GM21423 (cell line): ENCODE measurements around the gene ABCA1.
"Not testable (repeated sequence)": the region's sequence is repeated elsewhere in the genome, so short reads cannot be mapped to it uniquely, and the experiment has no call there.

Experiments used
- ATAC-seq: cut with Tn5 transposase; IDR thresholded peaks from one replicate; pipeline ENCODE4 v1.9.1; 2021; ENCODE audit warnings: mild to moderate bottlenecking, moderate library complexity; ENCODE audit not compliant: unreplicated experiment

Gene ABCA1

GRCh38 chr9:104906441-104907277, 21.3 kb downstream of the ABCA1 start:
- no peak for ATAC-seq

DNA sequence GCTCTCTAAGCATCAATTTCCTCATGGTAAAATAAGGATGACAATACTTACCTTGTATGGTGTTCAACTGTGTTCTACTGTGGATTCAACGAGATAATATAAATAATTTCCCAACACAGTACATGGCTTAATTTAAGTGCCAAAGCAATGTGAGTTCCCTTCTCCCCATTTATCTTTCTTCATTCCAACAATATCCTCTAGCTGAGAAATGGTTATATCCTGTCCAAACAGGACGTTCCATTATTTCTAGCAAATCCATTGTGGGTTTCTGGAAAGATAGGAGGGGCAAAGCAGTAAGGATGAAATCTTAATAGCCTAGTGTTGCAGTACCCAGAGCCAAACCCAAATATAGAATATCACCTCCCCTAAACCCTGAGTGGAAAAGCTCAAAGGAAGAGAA, 22.0 kb downstream of the ABCA1 start:
- no peak for ATAC-seq

- ATAC-seq = no peak
Observed at GRCh38 chr9:104905153-104905901, 22.6 kb downstream of the ABCA1 start.

- no peak for ATAC-seq
Observed at GRCh38 chr9:104903609-104904008, 24.3 kb downstream of the ABCA1 start.

DNA sequence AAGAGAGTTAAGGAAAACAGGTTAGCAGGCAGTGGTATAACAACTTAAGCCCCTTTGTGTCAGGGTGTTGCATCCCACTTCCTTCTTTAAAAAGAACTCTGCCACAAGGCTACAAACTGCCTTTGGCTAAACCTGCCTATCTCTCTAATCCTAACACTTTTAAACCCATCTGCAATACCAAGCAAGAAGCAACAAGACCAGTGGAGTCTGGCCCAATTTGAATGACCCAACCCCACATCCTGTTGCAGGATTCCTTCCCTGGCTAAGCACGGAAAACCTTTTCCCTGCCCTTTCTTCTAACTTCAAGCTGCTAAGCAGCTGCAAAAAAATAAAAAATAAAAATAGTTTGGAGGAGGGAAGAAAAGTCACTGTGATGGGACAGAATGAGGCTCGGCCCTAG, 27.1 kb downstream of the ABCA1 start:
- no peak for ATAC-seq

GRCh38 chr9:104900324-104900723, 27.6 kb downstream of the ABCA1 start:
- no peak for ATAC-seq

DNA sequence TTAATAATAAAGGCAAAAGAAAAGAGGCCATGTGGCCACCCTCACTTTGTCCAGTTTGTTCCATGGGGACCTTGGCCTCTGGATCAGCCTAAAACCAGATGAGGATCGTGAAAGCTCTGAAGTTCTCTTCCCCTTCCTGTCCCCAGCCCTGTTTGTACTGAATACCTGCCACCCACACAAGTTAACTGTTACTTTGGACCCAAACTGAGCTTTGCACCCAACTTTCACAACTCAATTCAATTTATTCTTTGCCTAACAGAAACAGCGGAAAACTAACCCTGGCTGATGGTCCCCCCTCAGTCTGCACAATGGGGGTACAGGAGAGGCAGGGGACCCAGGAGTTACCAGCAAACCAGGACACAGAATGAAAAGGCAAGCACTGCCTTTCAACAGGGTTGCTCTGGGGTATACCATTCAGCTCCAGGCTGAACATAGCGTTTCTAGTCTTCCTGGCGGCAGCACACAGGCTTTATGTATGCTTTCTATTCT, 28.2 kb downstream of the ABCA1 start:
- ATAC-seq = no peak

GRCh38 chr9:104898376-104898775, 29.6 kb downstream of the ABCA1 start:
- ATAC-seq = not testable (repeated sequence)

DNA sequence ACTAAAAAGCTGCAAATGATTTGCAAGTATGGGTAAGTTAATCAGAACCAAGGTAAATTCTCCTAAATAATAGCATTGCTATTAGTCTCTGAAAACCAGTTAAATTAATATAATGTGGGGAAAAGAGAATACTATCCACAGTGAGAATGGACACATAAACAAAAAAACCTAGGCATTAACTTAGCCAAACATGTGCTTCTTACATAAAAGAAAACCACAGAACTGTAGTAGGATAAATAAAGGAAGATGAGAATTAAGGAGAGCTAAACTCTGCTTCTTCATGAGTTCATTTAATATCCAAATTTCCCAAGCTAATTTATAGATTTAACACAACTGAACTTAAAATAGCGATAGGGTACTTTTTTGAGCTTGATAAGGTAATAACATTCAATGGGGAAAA, 31.8 kb downstream of the ABCA1 start:
- ATAC-seq = no peak

- ATAC-seq = no peak
Observed at GRCh38 chr9:104895572-104895971, 32.4 kb downstream of the ABCA1 start.

GRCh38 chr9:104892701-104893100, 35.3 kb downstream of the ABCA1 start:
- no peak for ATAC-seq

DNA sequence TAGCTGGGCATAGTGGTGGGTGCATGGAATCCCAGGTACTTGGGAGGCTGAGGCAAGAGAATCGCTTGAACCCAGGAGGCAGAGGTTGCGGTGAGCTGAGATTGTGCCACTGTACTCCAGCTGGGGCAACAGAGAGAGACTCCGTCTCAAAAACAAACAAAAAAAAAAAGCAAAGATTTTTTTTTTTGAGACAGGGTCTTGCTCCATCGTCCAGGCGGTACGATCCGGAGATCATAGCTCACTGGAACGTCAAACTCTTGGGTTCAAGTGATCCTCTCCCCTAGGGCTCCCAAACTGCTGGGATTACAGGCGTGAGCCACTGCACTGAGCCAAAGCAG, 37.6 kb downstream of the ABCA1 start:
- no peak for ATAC-seq

DNA sequence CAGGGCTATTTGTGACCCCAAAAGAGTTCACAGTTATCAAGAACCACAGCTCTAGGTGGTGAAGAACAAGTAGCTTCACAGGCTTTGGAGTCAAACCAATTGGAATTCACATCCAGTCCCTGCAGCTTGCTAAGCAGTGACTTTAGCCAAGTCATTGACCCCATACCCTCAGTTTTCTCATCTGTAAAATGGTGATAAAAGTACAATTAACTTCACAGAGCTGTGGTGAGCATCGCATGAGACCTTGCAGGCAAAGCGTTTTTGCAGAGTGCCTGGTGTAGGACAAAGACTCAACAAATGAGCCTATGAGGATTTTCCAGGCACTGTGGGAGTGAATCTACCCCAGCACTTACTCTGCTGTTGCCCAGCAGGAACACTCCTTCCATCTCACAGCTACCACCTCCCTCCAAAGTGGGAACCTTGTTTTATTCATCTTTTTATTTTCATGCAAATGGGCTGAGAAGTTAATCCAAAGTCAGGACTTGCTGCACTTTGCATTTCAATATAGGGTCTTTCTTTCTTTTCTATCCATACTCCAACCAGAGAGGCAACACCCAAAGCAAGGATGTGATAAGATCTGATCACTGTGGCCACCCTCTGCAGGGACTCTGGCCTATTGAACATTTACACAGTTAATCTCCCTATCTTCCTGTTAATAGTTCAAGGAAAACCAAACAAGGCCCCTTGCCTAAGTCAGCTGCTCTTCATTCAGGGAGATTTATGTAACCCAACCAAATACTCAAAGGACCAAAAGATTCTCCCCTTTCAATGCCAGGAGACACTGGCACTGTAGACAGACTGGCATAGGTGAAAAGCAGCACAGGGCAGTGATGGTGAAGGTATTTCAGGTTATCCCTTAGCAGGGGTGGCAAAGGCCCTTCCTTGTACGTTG, 41.9 kb downstream of the ABCA1 start:
- no peak for ATAC-seq

GRCh38 chr9:104883169-104883568, 44.8 kb downstream of the ABCA1 start:
- ATAC-seq = no peak

GRCh38 chr9:104882566-104882965, 45.4 kb downstream of the ABCA1 start:
- no peak for ATAC-seq

- no peak for ATAC-seq
Observed at GRCh38 chr9:104882086-104882485, 45.9 kb downstream of the ABCA1 start.

- ATAC-seq = no peak
Observed at GRCh38 chr9:104879555-104880309, 48.2 kb downstream of the ABCA1 start.

DNA sequence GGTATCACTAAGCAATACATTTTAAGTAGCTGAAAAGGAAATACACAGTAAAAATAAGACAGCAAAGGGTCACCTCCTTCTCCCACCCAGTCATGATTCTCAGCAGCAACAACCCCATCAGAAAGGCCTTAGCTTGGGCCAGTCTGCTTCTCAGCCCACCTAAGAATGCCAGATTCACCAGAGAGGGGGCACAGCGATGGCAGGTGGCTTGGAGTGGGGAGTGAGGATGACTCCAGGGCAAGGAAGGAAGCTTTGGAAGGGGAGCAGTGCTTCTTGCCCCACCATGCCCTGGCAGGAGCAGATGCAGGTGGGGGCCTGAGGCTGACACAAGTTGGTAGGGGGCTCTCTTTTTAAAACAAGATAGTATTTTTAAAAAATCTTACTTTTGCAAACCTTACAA, 51.4 kb downstream of the ABCA1 start:
- ATAC-seq = no peak

DNA sequence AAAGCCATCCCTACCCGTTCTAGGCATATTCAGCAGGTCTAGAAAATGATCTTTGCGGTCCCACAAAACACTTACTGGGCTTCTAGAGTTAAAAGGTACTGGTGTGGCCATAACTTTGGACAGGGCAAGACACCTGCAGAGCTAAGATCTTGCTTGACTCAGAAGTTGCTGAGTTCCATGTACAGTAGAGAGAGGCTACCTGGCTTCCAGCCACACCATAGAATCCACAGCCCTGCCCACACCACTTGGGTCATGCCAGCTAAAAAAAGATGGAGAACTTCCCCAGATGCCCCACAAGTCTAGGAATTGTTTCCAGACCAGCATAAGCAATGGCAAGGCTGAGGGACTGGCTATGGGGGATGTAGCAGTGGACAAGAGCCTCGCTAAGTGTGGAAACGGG, 52.1 kb downstream of the ABCA1 start:
- no peak for ATAC-seq

DNA sequence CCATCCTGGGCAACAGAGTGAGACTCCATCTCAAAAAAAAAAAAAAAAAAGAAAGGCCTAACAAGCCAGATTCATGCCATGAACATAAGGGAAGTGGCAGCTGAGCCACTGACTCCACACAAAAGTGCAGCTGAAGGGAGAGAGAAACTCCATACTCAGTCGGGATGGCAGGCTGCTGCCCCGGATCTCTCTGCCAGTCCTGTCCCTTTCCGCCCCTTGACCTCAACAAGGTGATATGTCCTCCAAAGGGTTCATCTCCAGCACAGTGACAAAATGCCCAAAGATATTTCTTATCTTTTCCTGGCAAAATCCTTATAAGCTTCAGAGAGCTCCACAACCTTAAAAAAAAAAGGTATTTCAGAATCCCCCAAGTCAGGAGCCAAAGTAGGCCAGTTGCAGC, 52.6 kb downstream of the ABCA1 start:
- no peak for ATAC-seq

- ATAC-seq = no peak
Observed at GRCh38 chr9:104873489-104873850, 54.5 kb downstream of the ABCA1 start.
